GM23248 (cell line): Measurements from ENCODE around the gene CCBE1.

ENCODE experiments used
- EZH2 ChIP-seq: fragments of 200-600 bp; sonication (generic); IDR thresholded peaks from 2 replicates; pipeline ENCODE4 v1.6.1; 2018; ENCODE audit warnings: antibody characterized with exemption, mild to moderate bottlenecking; ENCODE audit not compliant: insufficient read depth, poor library complexity, severe bottlenecking
- EZH2phosphoT487 ChIP-seq: fragments of 200-600 bp; sonication (generic); IDR thresholded peaks from 2 replicates; pipeline ENCODE4 v1.6.1; 2018; ENCODE audit warnings: antibody characterized with exemption, moderate library complexity, mild to moderate bottlenecking, low read depth; ENCODE audit not compliant: insufficient read depth

DNA sequence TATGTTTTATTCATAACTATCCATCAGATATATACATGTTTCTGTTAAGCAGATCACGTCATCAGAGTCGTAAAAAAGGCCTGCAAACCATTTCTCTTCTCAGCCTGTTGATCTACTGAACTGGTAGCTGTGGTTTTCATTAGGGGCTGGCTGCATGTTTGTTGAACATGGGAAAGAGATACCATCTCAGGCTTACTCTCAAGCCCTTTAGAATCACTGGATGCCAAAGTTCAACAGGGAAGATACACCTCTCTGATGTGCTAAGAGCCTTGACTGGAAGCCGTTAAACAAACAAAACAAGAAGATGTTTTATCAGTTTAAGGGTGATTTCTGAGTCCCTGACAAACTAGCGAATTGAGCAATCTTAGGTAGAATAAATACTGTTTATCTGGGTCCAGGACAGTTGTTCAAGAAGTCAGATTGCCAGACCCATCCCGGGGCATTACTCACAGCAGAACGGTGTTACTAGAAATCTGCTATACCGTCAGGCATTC is 243.7 kb downstream of the CCBE1 start:
- TF ChIP-seq EZH2phosphoT487, result no peak
- no peak for TF ChIP-seq EZH2
